GM18502 (cell line): ENCODE results near the gene LRRC61.

Experiments
- ATAC-seq: cut with Tn5 transposase; IDR thresholded peaks from one replicate; pipeline ENCODE4 v1.9.1; 2021; ENCODE audit warnings: mild to moderate bottlenecking; ENCODE audit not compliant: unreplicated experiment, poor library complexity

Gene LRRC61

GRCh38 chr7:150327308-150327707 is 4.2 kb downstream of the LRRC61 start:
- no peak for ATAC-seq

GRCh38 chr7:150329331-150330120 is 6.4 kb downstream of the LRRC61 start:
- ATAC-seq: no peak

GRCh38 chr7:150330211-150330885 is 7.2 kb downstream of the LRRC61 start:
- ATAC-seq: no peak

GRCh38 chr7:150332852-150333635 is 9.9 kb downstream of the LRRC61 start:
- no peak for ATAC-seq

GRCh38 chr7:150333659-150334058 is 10.5 kb downstream of the LRRC61 start:
- no peak for ATAC-seq

- ATAC-seq: no peak
Observed at GRCh38 chr7:150334108-150334507, 11.0 kb downstream of the LRRC61 start.

GRCh38 chr7:150335108-150335773 is 12.1 kb downstream of the LRRC61 start:
- ATAC-seq: no peak

- no peak for ATAC-seq
Observed at GRCh38 chr7:150335774-150336112, 12.6 kb downstream of the LRRC61 start.

GRCh38 chr7:150336746-150337145 is 13.6 kb downstream of the LRRC61 start:
- no peak for ATAC-seq

- no peak for ATAC-seq
Observed at GRCh38 chr7:150337179-150337578, 14.0 kb downstream of the LRRC61 start.

- ATAC-seq: no peak
Observed at GRCh38 chr7:150337659-150338081, 14.5 kb downstream of the LRRC61 start.

GRCh38 chr7:150338166-150338829 is 15.1 kb downstream of the LRRC61 start:
- ATAC-seq: no peak

GRCh38 chr7:150339409-150339809 is 16.3 kb downstream of the LRRC61 start:
- ATAC-seq: no peak

- no peak for ATAC-seq
Observed at GRCh38 chr7:150340024-150340749, 17.0 kb downstream of the LRRC61 start.

- ATAC-seq: no peak
Observed at GRCh38 chr7:150340875-150341262, 17.7 kb downstream of the LRRC61 start.

- no peak for ATAC-seq
Observed at GRCh38 chr7:150341263-150342120, 18.3 kb downstream of the LRRC61 start, which contains the start of gene RARRES2. Gene RARRES2 (minus strand): TSS chr7:150341629. CDS start chr7:150340609, 1,020 bp downstream.

- ATAC-seq: no peak
Observed at GRCh38 chr7:150342121-150342408, 18.9 kb downstream of the LRRC61 start.

GRCh38 chr7:150343225-150343624 is 20.1 kb downstream of the LRRC61 start:
- ATAC-seq: no peak

GRCh38 chr7:150344299-150344698 is 21.1 kb downstream of the LRRC61 start:
- no peak for ATAC-seq
